Measurements from ENCODE around the gene MAB21L1. TPM values are rescaled to one million over a fixed set of nuclear protein-coding genes. Genes with fewer than 3 reads are reported as not detected.
A peak's percentile ranks its signal among the peaks of the same experiment; 100 is the strongest.

MAB21L1 gene
- polyA plus RNA-seq (ENCODE audit: insufficient read length in 10 of 10), result 10 to 100 TPM in 2 of 10 donors, 1 to 10 TPM in 8; 5.4 to 12.7 (median 7.5) TPM
- long read RNA-seq, donor 1, transcript MAB21L1-201 (1 exons, 3,028 nt), result major isoform, 8 of 8 reads
- long read RNA-seq, donor 1, partial matches to known transcripts, result 0 of 8 reads
- long read RNA-seq, donor 1, other reads (novel, unspliced or antisense), result 0 of 8 reads
- long read RNA-seq, donor 2, transcript MAB21L1-201 (1 exons, 3,028 nt), result major isoform, 9 of 9 reads
- long read RNA-seq, donor 2, partial matches to known transcripts, result 0 of 9 reads
- long read RNA-seq, donor 2, other reads (novel, unspliced or antisense), result 0 of 9 reads
- long read RNA-seq, donor 3, result 0 reads
- long read RNA-seq, donor 4, transcript MAB21L1-201 (1 exons, 3,028 nt), result major isoform, 5 of 5 reads
- long read RNA-seq, donor 4, partial matches to known transcripts, result 0 of 5 reads
- long read RNA-seq, donor 4, other reads (novel, unspliced or antisense), result 0 of 5 reads
- long read RNA-seq, donor 5, transcript MAB21L1-201 (1 exons, 3,028 nt), result major isoform, 16 of 16 reads
- long read RNA-seq, donor 5, partial matches to known transcripts, result 0 of 16 reads
- long read RNA-seq, donor 5, other reads (novel, unspliced or antisense), result 0 of 16 reads
- long read RNA-seq, donor 6, transcript MAB21L1-201 (1 exons, 3,028 nt), result major isoform, 12 of 12 reads
- long read RNA-seq, donor 6, partial matches to known transcripts, result 0 of 12 reads
- long read RNA-seq, donor 6, other reads (novel, unspliced or antisense), result 0 of 12 reads
- long read RNA-seq, donor 7, transcript MAB21L1-201 (1 exons, 3,028 nt), result major isoform, 5 of 5 reads
- long read RNA-seq, donor 7, partial matches to known transcripts, result 0 of 5 reads
- long read RNA-seq, donor 7, other reads (novel, unspliced or antisense), result 0 of 5 reads
- long read RNA-seq, donor 8, transcript MAB21L1-201 (1 exons, 3,028 nt), result major isoform, 11 of 11 reads
- long read RNA-seq, donor 8, partial matches to known transcripts, result 0 of 11 reads
- long read RNA-seq, donor 8, other reads (novel, unspliced or antisense), result 0 of 11 reads
- long read RNA-seq, donor 9, partial matches to known transcripts, result 0 of 1 reads
- long read RNA-seq, donor 9, other reads (novel, unspliced or antisense), result 0 of 1 reads

- DNase-seq, result peak; percentile 50 to 94 (median 79)
Observed at GRCh38 chr13:35475960-35476943, at the start of gene MAB21L1. MAB21L1 (minus strand) TSS chr13:35476689; CDS start chr13:35476138, 551 bp downstream.

- peak in 2 of 3 donors; percentile 33 to 71 for DNase-seq
Observed at GRCh38 chr13:35524171-35524570, 47.7 kb upstream of the MAB21L1 start.

- DNase-seq, result no peak
Observed at GRCh38 chr13:35518337-35518946, 42.0 kb upstream of the MAB21L1 start.

- peak in 1 of 3 donors; percentile 18 for DNase-seq
Observed at GRCh38 chr13:35514801-35515502, 38.5 kb upstream of the MAB21L1 start.

- peak; percentile 38 to 69 (median 51) for DNase-seq
Observed at GRCh38 chr13:35514061-35514477, 37.6 kb upstream of the MAB21L1 start.

- peak; percentile 43 to 82 (median 63) for DNase-seq
Observed at GRCh38 chr13:35512271-35512920, 35.9 kb upstream of the MAB21L1 start.

GRCh38 chr13:35502456-35502855 lies 26.0 kb upstream of the MAB21L1 start:
- DNase-seq, result no peak

- peak in 1 of 3 donors; percentile 59 for DNase-seq
Observed at GRCh38 chr13:35501661-35502235, 25.3 kb upstream of the MAB21L1 start.

GRCh38 chr13:35500144-35500543 lies 23.7 kb upstream of the MAB21L1 start:
- DNase-seq, result no peak

- DNase-seq, result no peak
Observed at GRCh38 chr13:35499676-35500075, 23.2 kb upstream of the MAB21L1 start.

GRCh38 chr13:35499196-35499662 lies 22.7 kb upstream of the MAB21L1 start:
- no peak for DNase-seq

GRCh38 chr13:35498231-35498630 lies 21.7 kb upstream of the MAB21L1 start:
- no peak for DNase-seq

- no peak for DNase-seq
Observed at GRCh38 chr13:35496761-35497386, 20.4 kb upstream of the MAB21L1 start.

- DNase-seq, result no peak
Observed at GRCh38 chr13:35496006-35496405, 19.5 kb upstream of the MAB21L1 start.

GRCh38 chr13:35489050-35489449 lies 12.6 kb upstream of the MAB21L1 start:
- DNase-seq, result no peak

GRCh38 chr13:35485424-35485823 lies 8.9 kb upstream of the MAB21L1 start:
- DNase-seq, result no peak

GRCh38 chr13:35484384-35484783 lies 7.9 kb upstream of the MAB21L1 start:
- no peak for DNase-seq

GRCh38 chr13:35483761-35484160 lies 7.3 kb upstream of the MAB21L1 start:
- no peak for DNase-seq
